ENCODE data around the gene CUTA.

CUTA gene, protein sequence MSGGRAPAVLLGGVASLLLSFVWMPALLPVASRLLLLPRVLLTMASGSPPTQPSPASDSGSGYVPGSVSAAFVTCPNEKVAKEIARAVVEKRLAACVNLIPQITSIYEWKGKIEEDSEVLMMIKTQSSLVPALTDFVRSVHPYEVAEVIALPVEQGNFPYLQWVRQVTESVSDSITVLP

DNA sequence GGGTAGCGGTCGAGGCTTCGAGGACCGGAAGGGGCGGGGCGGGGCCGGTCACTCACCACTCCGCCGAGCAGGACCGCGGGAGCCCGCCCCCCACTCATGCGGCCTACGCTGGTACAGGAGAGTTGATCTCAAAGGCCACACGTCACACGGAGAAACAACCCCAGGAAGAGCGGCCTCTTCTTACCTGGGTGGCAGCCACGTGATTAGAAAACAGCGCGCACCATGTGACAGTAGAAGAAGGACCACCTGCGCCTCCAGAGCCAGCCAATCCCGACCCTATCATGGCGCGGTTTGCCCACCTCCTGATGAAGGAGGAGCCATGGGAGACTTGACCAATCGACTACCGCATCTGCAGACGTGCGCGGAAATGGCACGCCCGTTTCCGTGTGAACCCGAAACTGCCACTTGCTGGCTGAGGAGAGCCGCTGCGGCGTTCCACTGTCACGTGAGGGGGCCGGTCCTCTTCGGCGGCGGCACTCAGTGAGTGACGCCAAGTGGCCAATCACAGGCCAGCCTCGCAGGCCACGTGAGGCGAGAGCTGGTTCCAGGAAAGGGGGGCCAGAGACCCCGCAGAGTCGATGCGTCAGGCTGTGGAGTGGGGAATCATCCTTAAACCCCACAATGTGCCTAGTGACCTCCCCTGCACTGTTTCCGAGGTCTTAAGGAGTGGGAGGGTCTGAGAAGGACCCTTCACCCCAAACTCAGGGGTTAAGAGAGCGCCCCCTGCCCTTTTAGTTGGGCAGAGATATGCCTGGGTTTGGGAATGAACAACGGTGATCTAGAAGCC is at the start of gene CUTA:
TSS of gene CUTA (minus strand) at position 205 of the 787 bp plus-strand sequence. CDS start at position 98, 107 bp downstream.
- Mint-ChIP-seq H3K9me3 (no peaks in the 10 kb centered on the region), H3K27me3 (ENCODE audit: low read depth) (no peaks in the 10 kb centered on the region), H3K27ac (peak within 1 kb of the TSS; percentile 100), H3K4me1 (peaks cover 58% of the 10 kb centered on the region), H3K36me3 (ENCODE audit: low read depth) (peaks cover 32% of the 10 kb centered on the region), H3K4me3 (peak within 1 kb of the TSS; percentile 95 to 98 (median 96))
- TF ChIP-seq, protein P1, sequence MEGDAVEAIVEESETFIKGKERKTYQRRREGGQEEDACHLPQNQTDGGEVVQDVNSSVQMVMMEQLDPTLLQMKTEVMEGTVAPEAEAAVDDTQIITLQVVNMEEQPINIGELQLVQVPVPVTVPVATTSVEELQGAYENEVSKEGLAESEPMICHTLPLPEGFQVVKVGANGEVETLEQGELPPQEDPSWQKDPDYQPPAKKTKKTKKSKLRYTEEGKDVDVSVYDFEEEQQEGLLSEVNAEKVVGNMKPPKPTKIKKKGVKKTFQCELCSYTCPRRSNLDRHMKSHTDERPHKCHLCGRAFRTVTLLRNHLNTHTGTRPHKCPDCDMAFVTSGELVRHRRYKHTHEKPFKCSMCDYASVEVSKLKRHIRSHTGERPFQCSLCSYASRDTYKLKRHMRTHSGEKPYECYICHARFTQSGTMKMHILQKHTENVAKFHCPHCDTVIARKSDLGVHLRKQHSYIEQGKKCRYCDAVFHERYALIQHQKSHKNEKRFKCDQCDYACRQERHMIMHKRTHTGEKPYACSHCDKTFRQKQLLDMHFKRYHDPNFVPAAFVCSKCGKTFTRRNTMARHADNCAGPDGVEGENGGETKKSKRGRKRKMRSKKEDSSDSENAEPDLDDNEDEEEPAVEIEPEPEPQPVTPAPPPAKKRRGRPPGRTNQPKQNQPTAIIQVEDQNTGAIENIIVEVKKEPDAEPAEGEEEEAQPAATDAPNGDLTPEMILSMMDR (IDR thresholded peaks at IDR 0.05; ENCODE audit: unreplicated experiment in 3 of 3) = peak in 2 of 3 experiments; percentile 29 to 43

DNA sequence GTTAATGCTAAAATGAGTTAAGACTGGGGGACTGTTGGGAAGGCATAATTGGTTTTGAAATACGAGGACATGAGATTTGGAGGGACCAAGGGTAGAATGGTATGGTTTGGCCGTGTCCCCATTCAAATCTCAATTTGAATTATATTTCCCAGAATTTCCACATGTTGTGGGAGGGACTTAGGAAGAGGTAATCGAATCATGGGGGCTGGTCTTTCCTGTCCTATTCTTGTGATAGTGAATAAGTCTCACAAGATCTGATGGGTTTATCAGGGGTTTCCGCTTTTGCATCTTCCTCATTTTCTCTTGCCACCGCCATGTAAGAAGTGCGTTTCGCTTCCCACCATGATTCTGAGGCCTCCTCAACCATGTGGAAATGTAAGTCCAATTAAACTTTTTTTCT is 49.2 kb upstream of the CUTA start:
- Mint-ChIP-seq H3K4me3 (no peak overlapping the region), H3K4me1 (no peaks in the 10 kb centered on the region), H3K9me3 (no peaks in the 10 kb centered on the region), H3K27me3 (ENCODE audit: low read depth) (peaks cover 2% of the 10 kb centered on the region), H3K36me3 (ENCODE audit: low read depth) (no peaks in the 10 kb centered on the region), H3K27ac (no peak overlapping the region)
- TF ChIP-seq, protein P1 (IDR thresholded peaks at IDR 0.05; ENCODE audit: unreplicated experiment in 3 of 3) = no peak

DNA sequence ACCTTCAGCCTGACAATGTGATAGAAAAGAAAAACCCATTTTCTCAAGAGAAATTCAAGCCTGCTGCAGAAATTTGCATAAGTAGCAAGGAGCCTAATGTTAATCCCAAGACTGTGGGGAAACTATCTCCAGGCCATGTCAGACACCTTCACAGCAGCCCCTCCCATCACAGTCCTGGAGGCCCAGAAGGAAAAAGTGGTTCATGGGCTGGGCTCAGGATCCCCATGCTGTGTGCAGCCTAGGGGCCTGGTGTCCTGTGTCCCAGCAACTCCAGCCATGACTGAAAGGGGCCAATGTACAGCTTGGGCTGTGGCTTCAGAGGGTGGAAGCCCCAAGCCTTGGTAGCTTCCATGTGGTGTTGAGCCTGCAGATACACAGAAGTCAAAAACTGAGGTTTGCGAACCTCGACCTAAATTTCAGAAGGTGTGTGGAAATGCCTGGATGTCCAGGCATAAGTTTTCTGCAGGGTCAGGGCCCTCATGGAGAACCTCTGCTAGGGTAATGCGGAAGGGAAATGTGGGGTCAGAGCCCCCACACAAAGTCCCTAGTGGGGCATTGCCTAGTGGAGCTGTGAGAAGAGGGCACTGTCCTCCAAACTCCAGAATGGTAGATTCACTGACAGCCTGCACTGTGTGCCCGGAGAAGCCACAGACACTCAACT is 48.3 kb upstream of the CUTA start:
- H3K4me1 Mint-ChIP-seq = no peaks in the 10 kb centered on the region
- no peak overlapping the region for H3K27ac Mint-ChIP-seq
- no peak overlapping the region for H3K4me3 Mint-ChIP-seq
- no peaks in the 10 kb centered on the region for H3K36me3 Mint-ChIP-seq (ENCODE audit: low read depth)
- no peaks in the 10 kb centered on the region for H3K9me3 Mint-ChIP-seq
- peaks cover 5% of the 10 kb centered on the region for H3K27me3 Mint-ChIP-seq (ENCODE audit: low read depth)
- TF ChIP-seq, protein P1 (IDR thresholded peaks at IDR 0.05; ENCODE audit: unreplicated experiment in 3 of 3) = no peak

DNA sequence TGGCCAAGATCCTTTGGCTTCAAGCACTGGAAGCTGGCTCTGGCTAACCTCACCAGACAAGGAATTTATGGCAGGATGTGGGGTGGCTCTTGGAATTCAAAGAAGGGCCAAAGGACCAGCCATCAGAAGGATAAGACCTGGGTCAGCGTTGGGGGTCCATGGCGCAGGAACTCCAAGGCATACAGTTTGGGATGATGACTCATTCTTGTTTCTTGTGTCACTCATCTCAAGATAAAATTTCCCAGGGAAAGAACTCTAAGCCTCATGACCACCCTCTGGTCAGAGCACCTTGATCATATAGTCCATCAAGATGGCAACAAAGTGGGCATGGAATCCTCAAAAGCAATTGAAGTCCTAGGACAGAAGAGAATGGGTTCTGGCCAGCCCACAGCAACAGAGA is 41.3 kb upstream of the CUTA start:
- H3K36me3 Mint-ChIP-seq (ENCODE audit: low read depth) = peaks cover 32% of the 10 kb centered on the region
- peaks cover 4% of the 10 kb centered on the region for H3K9me3 Mint-ChIP-seq
- H3K4me3 Mint-ChIP-seq = no peak overlapping the region
- H3K27me3 Mint-ChIP-seq (ENCODE audit: low read depth) = peaks cover 5% of the 10 kb centered on the region
- H3K4me1 Mint-ChIP-seq = peaks cover 12% of the 10 kb centered on the region
- TF ChIP-seq, protein P1 (IDR thresholded peaks at IDR 0.05; ENCODE audit: unreplicated experiment in 3 of 3) = no peak
- no peak overlapping the region for H3K27ac Mint-ChIP-seq

DNA sequence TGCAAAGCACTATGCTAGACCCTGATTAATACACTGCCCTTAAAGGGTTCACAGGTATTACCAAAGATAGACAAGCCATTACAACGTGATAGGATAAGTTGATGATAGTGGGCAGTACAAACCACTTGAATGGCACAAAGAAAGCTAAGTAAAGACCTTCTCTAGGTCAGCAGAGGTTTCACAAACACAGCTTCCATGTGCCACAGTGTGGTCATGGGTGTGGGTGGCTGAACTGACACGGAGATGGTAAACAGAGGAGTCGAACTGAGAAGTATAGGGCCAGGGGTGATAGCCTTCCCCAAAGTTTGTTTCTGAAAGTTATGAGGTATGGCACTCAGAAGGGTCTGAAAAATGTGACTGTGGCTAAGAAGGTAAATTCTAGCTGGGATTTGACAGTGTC is 40.8 kb upstream of the CUTA start:
- peaks cover 4% of the 10 kb centered on the region for H3K9me3 Mint-ChIP-seq
- H3K36me3 Mint-ChIP-seq (ENCODE audit: low read depth) = peaks cover 32% of the 10 kb centered on the region
- peaks cover 5% of the 10 kb centered on the region for H3K27me3 Mint-ChIP-seq (ENCODE audit: low read depth)
- peaks cover 16% of the 10 kb centered on the region for H3K4me1 Mint-ChIP-seq
- no peak overlapping the region for H3K4me3 Mint-ChIP-seq
- no peak overlapping the region for H3K27ac Mint-ChIP-seq
- TF ChIP-seq, protein P1 (IDR thresholded peaks at IDR 0.05; ENCODE audit: unreplicated experiment in 3 of 3) = no peak

Data from nephron (organoid).